HK-2 (cell line): ENCODE data around the gene FRAS1.
"Not testable (repeated sequence)": the region's sequence is repeated elsewhere in the genome, so short reads cannot be mapped to it uniquely, and the experiment has no call there.

ENCODE experiments used
- DNase-seq: peaks from one replicate; pipeline ENCODE4 v3.0.0-alpha.2; 2018; ENCODE audit not compliant: unreplicated experiment

FRAS1 gene

DNA sequence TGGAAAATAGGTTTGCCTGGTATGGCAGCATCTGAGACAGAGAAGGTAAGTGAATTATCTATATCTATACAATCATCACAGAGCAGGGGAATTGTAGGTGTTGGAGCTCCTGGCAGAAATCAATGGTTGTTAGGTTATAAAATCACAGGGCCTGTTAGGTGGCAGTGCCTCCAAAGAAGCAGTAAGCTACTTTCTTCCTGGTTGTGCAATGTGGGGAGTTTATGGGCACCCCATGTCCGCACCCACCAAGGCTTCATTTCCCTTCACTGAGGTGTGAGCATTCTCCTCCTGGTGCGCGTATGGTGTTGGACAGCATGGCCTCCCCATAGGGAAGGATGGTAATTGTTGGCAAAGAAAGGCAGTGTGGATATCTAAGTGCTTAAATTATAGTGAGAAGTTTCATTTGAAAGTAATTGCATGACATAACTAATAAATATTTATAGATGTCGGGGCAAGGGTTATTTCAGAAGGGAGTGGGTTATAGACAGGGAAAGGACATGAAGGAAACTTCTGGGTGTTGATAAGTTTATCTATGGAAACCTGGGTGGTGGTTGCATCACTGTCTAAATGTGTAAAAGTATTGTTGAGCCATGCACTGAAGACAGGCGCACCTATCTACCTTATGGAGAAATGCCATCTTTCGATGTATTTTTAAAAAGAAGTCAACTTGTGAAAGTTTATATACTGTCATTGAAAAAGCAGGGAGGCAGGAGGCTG lies 153.7 kb downstream of the FRAS1 start:
- DNase-seq: no peak

DNA sequence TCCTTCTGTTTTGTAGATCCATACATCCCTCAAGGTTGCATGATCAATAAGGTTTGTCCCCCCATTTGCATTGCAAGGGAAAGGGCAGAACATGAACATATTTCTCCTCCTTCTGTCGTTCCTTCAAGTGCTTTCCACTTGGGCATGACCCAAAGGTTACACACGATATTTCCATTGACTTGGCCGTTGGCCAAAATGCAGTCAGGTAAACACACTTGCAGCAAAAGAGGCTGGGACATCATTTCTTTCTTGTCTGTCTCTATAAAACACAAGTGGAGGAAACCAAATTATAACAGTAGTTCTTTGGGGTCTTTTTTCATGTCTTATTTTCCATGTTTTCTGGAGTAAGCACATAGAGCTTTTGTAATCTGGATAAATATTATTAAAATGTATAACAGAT lies 156.1 kb downstream of the FRAS1 start:
- no peak for DNase-seq

DNA sequence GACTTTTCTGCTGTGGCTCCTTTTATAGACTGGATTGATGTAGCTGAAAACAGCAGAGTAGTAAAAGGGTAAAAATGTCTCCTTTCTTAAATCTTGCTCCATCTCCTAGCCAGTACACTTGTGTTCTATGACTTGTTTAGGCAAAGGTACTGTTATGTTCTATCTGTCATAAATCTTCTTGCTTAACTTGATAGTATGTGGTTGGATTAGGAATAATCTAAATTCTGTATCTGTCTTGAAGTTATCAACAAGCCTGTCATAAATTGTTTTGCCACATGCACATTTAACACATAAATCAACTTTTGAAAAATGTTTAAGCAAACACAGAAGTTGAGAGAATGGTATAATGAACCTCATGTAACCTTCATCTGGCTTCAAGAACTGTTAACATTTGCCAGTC lies 157.0 kb downstream of the FRAS1 start:
- DNase-seq: no peak

DNA sequence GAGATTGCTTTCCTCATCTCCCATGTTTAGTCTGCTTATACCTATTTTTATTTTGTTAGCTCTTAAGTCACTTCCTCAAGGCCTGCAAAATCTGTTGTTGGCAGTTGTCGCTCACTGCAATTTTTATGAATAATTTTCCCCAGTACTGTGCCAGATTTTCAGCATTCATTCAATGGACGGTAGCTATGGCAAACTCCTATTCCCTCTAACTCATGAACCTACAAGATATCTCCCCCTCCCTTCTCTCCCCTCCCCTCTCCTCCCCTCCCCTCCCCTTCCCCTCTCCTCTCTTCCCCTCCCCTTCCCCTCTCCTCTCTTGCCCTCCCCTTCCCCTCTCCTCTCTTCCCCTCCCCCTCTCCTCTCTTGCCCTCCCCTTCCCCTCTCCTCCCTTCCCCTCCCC lies 160.4 kb downstream of the FRAS1 start:
- DNase-seq: no peak

DNA sequence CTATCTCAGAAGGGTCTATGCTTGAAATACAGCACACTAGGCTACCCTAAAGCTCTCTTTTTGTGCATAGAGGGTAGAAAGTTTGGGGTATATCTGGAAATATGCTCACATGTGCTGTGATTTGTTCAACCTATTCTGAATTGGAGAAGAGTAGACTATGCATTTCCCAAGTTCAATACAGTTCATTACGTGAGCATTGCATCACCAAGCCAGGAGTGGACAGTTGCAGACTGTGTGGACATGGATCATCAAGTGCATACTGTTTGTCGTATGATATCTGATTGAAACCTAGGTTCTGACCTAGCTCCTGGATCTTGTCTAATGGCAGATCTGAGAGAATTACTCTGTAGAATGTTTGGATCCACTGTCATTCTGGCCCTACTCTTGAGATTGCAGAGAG lies 161.1 kb downstream of the FRAS1 start:
- DNase-seq: no peak

DNA sequence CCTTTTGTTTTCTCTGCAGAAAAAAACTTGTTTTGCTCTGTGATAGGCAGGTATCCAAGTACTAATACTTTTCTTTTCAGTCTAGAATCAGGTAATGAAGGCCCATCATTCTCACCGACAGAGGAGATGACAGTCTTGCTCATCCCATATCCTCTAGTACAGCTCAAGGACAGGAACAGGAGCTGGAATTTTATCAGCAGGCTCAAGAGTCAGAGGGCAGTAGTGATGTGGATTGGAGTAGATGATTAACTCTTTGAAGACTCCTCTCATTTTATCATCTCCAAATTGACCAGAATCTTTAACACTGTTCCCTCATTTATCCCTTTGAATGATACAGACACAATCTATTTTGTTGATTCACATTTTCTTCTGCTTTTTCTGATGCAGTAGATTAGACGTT lies 162.7 kb downstream of the FRAS1 start:
- DNase-seq: no peak

DNA sequence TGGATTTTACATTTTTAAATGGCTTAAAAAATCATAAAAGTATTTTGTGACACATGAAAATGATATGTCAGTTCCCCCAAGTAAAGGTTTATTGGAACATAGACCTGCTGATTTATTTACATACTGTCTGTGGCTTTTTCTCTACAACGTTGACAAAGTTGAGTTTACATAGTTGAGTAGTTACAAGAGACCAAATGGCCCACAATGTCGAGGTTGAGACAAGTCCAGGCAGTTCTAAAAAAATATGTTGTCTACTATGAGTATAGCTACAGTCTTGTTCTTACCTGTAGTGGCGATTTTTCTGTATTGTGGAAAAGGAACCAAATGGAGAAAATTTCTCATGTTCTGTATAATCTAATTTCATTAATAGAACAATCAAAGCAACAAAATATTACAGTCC lies 163.2 kb downstream of the FRAS1 start:
- DNase-seq: no peak

DNA sequence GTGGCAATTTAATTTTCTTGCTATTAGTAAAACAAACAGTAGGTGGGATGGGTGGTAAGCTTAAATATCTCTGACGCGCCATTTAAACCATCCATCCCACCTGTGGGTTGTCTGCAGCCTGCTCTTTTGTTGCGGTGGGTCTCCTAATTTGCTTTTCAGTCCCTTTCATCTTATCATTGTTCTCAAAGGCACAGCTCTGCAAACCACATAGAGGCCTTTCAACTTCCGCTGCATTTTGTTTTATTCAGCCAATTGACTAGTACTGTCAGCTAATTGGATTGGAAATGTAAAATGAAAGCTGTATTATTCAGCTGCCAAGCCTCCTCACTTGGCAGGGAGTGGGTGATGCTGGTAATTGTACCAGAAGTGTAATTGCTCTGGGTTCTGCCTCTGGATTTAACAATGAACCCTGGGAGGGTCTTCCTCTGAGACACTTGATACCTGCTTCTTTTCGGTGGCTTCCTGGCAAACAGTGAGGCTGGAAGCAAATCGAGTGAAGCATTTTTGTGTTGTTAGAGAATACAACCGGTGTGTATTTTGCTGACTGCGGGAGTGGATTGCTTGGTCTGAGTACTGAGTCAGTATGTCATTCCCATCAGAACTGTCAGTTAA lies 165.6 kb downstream of the FRAS1 start:
- no peak for DNase-seq

DNA sequence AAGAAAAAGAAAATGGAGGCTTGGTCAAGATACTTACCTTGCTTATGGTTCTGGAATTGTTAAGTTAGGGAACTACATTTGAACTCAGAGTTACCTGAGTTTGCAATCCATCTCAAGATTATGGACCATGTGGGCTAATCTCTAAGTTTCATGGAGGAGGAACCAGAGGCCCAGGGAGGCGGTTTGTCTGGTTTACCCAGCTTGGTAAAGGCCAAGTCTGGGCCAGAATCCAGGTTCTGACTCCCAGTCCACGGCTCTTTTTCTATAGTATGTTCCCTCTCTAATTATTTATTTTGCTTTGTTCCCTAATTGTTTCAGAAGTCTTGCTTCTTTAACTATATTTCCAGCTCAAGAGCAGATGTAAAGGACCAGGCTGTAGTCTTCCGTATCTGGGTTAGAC lies 168.1 kb downstream of the FRAS1 start:
- no peak for DNase-seq

DNA sequence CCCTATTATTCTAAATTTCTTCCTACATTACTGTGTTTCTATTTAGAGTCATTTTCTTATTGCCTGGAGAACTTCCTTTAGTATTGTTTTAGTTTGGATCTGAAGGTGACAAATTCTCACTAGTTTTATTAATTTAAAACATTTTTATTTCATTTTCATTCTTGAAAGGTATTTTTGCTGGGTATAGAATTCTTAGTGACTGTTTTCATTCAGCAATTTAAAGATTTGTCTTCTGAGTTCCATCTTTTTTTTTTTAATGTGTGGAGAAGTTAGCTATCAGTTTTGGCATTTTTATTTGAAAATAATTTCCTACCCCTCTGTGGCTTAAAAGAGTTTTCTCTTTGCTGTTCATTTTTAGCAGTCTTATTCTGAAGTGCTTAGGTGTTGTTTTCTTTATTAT lies 169.2 kb downstream of the FRAS1 start:
- DNase-seq: no peak

DNA sequence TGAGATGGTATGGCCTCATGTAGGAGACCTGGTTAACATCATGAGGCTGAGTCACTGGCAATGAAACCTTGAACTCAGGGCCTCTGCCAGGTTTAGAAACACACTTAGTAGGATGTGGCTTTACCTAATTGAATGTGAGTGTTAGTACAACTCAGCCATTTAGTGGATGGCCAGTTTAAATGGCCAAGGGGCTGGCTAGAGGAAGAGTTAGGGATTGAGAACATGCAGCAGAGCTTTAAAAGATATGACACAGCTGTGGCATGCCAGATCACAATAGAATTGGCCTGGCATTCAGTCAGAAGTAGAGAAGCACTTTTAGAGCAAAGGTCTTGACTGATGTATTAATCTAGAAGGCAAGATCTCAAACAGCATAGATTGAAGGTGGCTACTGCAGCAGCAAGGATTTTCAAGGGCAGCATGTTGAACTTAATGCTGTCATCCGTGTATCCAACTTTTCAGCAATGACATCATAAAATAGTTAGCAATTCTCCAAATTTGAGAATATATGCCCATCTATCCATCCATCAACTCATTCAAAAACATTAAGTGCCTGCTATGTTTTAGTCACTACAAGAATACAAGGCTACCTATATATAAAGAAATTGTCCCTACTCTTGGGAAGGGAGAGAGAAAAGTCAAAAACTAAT lies 170.4 kb downstream of the FRAS1 start:
- no peak for DNase-seq

DNA sequence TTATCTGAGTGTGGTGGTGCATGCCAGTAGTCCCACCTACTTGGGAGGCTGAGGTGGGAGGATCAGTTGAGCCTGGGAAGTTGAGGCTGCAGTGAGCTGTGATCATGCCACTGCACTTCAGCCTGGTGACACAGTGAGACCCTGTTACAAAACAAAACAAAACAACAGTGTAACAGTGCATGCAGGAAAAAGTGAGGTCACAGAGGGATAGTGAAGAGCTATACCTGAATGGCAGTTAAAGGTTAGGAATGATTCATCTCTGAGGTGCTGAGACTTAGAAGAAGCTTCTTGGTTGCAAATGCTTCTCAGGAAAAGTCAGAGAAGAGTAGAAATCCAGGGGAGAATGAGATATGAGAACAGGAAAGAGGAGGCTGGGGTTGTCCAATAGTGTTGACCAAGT lies 178.7 kb downstream of the FRAS1 start:
- no peak for DNase-seq

DNA sequence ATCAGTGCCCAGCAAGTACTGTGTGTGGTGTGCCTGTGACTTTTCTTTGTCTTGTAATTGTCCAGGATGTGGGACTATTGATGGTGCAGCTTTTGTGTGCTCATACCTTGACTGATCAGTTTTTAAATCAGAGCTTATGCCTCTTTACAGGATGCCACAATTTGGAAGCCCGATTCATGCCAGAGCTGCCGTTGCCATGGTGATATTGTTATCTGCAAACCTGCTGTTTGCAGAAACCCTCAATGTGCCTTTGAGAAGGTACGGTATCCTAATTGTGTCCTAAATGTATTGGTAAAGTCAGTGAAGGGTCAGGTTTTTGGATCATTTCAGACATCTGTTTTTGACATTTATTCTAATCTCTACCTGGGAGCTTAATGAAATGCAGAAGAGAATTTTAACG lies 180.2 kb downstream of the FRAS1 start:
- DNase-seq: no peak

DNA sequence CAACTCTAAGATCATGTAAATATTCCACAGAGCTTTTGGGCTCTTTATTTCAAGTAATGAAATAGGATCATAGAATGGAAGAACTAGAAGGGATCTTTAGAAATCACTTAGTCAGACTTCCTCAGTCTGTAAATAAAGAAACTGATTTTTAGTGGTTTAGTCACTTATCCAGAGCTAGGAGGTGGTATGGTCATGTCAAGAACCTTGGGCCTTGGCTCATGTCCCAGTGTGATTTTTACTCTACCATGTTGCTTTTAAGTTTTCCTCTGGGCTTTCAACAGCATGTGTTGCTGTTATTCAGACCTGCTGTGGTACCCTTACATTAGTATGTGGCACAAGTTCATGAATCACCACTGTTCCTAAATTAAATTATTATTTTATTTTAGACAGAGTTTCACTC lies 184.9 kb downstream of the FRAS1 start:
- DNase-seq: no peak

DNA sequence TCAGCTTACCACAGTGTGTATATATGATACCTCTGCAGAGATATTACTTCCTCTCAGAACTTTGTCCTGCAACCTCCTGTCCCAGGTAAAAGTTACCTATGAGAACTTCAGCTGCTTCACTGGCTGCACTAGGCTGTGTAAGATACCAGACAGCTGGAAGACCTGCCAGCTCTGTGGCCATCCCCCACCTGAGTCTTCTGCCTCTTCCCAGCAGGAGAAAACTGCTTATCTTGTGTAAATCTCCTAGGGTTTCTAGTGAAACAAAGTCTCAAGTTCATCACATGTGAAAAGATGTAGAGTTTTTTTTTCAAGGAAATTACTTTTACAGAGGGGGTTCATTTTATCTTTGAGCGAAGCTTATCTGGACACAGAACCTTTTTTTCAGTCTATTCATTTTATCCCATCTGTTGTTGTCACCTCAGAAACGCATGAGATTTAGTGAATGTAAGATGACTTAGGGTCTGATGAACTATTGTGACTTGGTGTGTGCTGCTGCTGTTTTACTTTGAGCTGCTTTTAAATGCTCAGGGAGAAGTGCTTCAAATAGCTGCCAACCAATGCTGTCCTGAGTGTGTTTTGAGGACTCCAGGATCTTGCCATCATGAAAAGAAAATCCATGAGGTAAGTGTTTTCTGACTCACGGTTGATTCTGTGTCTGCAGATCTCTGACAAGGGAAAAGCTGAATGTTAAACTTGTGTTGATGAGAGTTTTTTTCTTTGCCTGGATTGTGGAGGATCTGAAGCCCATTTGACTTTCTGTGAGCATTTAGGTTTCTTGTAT lies 187.8 kb downstream of the FRAS1 start:
- no peak for DNase-seq

DNA sequence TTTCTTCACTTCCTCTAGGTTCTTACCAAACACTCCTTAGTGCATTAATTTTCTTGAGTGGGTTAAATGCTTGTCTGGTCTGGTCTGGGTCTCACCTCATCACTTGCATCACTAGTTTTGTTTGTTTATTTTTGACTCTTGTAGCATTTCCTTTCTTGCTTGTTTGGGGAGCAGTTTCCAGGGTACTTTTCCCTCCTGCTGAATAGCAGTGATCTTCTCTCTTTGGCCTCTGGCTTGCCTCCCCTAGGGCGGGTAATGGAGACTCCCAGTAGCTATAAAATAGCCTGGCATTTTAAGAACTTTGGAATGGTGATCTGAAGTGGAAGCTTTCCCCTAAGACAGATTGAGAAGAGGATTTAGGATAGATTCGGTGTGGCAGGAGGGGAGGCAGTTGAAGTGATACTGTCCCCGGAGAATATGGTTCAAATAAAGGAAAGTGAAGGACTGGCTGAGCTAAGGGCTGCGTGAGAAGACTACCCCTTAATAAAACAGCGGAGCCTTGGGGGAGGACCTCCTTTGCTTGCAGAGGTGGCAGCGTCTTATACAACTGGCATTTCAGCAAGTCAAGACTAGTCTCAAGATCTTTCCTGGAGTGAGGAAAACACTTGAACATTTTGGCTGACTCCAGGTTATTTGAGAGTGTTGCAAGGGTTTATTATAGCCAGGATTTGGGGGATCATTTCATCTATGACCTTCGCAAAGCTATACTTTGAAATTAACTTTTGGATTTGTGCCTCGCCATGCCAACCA lies 190.6 kb downstream of the FRAS1 start:
- no peak for DNase-seq

DNA sequence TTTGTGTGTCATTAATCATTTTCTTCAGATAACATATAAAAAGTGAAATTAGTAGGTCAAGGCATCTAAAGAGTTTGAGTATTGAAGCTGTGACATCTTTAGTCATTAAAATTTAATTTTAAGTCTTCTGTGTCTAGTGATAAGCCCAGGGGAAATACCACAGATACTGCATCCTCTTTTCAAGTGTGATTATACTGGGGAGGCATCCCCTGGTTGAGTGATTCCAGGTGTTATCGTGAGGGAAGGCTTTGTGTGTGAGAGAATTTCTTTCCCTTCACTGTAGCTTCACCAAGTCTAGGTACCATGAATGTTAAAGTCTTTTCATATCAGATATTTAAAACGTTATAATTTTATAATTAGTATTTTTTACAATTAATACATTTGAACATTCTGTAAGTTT lies 193.4 kb downstream of the FRAS1 start:
- no peak for DNase-seq

DNA sequence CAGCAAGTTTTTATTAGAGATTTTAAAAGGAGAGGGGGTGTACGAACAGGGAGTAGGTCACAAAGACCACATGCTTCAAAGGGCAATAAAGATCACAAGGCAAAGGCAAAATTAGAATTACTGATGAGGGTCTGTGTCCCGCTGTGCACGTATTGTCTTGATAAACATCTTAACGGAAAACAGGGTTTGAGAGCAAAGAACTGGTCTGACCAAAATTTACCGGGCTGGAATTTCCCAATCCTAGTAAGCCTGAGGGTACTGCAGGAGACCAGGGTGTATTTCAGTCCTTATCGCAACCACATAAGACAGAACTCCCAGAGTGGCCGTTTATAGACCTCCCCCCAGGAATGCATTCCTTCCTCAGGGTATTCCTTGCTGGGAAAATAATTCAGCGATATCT lies 195.7 kb downstream of the FRAS1 start:
- DNase-seq: not testable (repeated sequence)

DNA sequence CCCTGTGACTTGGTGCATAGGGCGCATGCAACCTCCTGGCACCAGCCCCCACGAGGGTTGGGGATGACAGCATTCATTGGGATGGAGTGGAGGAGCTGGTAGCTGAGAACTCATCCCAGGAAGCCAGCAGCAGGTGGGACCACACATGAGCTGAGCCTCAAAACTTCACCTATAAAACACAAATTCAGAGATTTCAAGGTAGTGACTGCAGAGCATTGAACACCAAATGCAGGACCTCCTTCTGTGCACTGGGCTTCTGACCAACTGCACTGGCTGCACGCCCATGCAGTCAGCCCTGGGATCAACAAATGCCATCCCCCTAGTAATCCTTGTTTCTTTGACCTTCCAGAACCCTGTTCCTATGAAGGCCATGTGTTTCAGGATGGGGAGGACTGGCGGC lies 197.8 kb downstream of the FRAS1 start:
- DNase-seq: no peak

DNA sequence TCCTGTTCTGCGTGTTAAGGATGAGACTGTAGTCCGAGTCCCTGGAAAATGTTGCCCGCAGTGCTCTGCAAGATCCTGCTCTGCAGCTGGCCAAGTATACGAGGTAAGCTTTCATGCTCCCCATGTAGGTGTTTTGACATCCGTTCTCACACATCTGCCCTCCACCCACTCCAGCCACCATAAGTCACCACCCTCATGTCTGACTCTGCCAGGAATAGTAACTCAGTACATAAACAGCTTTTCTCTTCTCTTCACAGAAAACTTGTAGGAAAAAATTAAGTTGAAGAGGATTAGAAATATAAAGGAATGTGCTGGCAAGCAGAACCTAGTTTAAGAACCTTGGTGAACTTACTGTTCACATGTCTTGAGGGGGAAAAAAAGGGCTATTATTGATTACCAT lies 207.9 kb downstream of the FRAS1 start:
- no peak for DNase-seq

DNA sequence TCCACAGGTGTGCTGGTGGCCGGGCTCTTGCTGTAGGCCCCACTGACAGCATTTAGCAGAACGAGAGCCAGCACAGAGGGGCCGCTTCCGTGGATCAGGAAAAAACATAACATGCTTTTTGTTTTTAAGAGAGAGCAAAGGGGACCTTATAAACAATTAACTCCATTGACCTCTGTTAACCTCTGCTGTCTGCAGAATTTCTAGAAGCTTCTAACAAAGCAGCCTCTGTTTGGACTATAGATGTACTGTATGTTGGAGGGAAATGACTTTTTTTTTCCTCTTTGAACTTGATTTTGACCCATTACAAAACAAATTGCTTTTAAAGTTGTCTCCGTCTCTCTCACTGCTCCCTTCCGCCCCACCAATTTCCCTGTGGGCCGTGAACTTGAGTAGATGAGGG lies 210.7 kb downstream of the FRAS1 start:
- no peak for DNase-seq

DNA sequence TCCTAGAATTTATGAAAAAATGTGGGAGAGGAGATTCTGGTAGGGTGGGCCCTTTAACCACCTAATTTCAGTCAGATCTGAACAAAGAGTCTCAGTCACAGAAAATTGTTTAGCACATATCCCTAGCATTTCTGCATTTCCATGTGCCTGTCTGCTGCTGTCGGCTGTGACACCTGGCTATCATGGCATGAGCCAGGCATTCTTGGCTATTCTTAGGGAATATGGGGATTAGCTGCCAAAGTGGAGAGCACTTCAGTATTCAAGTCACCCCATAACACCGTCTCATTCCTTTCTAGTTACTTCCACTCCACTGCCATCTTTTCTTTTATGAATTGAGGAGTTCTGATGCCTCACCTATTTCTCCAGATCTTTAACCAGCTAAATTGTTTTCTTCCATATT lies 211.5 kb downstream of the FRAS1 start:
- DNase-seq: no peak
